Esophagus muscularis mucosa (tissue), 4 donors: Measurements from ENCODE around the gene ADORA1. TPM values are rescaled to one million over a fixed set of nuclear protein-coding genes. Genes with fewer than 3 reads are reported as not detected.

ENCODE experiments used
- DNase-seq: peaks from one replicate; pipeline ENCODE4 v3.0.0-alpha.2; 2017; ENCODE audit errors: extremely low spot score
- H3K27ac ChIP-seq, 4 donors: fragments of 200-600 bp; sonication (generic); replicated peaks in 1 of 4; 1 replicate in 3 of 4; 2 replicates in 1 of 4; pipeline ENCODE4 v1.5.1; 2016 to 2019; ENCODE audit warnings: mild to moderate bottlenecking in 1 of 4
- H3K27me3 ChIP-seq, 4 donors: fragments of 200-600 bp; sonication (generic); one replicate each; pipeline versions ENCODE4 v1.5.1 to v1.6.0; 2016 to 2019
- H3K36me3 ChIP-seq, 4 donors: fragments of 200-600 bp; sonication (generic); one replicate each; pipeline ENCODE4 v1.5.1; 2016 to 2019
- H3K4me1 ChIP-seq, 4 donors: fragments of 200-600 bp; sonication (generic); one replicate each; pipeline ENCODE4 v1.5.1; 2016 to 2019
- H3K4me3 ChIP-seq, 4 donors: fragments of 200-600 bp; sonication (generic); 1 replicate in 2 of 4; 2 replicates in 2 of 4; pipeline ENCODE4 v1.5.1; 2016 to 2019; ENCODE audit warnings: mild to moderate bottlenecking in 4 of 4, moderate library complexity in 1 of 4
- H3K9me3 ChIP-seq, 4 donors: fragments of 200-600 bp; sonication (generic); 1 replicate in 3 of 4; 2 replicates in 1 of 4; pipeline ENCODE4 v1.5.1; 2016 to 2019
- EP300 ChIP-seq: sonication (generic); formaldehyde crosslinking; IDR thresholded peaks from one replicate; pipeline ENCODE4 v1.6.1; 2017; ENCODE audit warnings: antibody characterized with exemption
- POLR2A ChIP-seq: fragments of 450-650 bp; IDR thresholded peaks from one replicate; pipeline ENCODE4 v1.6.1; 2017; ENCODE audit warnings: antibody characterized with exemption, moderate library complexity, mild to moderate bottlenecking, low read depth
- POLR2AphosphoS5 ChIP-seq, 2 donors: sonication (generic); formaldehyde crosslinking; IDR thresholded peaks; one replicate each; pipeline ENCODE4 v1.6.1; 2017; ENCODE audit warnings: antibody characterized with exemption in 2 of 2
- WGBS: methylation state at CpG from one replicate; pipeline ENCODE4 v1.1.5; 2018; 5-methylcytosine and 5-hydroxymethylcytosine counted together
- intact Hi-C: fragments of 100-400 bp; cut with DNase I; formaldehyde crosslinking; loops from one replicate; pipeline ENCODE4 v1.15.1; 2023
- total RNA-seq, 4 donors: library from RNA; depleted of rRNA; stranded (reverse); fragments of >200 nt; gene quantifications; one replicate each; pipeline versions ENCODE4 v1.1.0 to v1.2.1, GENCODE V29; 2016
- TF ChIP-seq, protein P1 (sequence below), 3 experiments: fragments of 200-600 bp in 2 of 3; fragments of 450-650 bp in 1 of 3; sonication (generic) in 2 of 3; IDR thresholded peaks; one replicate each; pipeline ENCODE4 v1.5.1; 2017 to 2019; ENCODE audit warnings: antibody characterized with exemption in 3 of 3, mild to moderate bottlenecking in 2 of 3, moderate library complexity in 1 of 3

ADORA1 gene
- total RNA-seq, 4 donors from 2014 or later: 0.34 to 1.7 (median 0.80) TPM

- H3K27ac ChIP-seq: no peak overlapping the region
- intact Hi-C loops: loop anchor here (1.0 to 5.0 kb wide), 2 partner anchors 54 to 132 kb away; no protein-coding TSS in a partner anchor
- no peaks in the 10 kb centered on the region for H3K9me3 ChIP-seq
- H3K4me1 ChIP-seq: peaks cover 0 to 7% (median 0%) of the 10 kb centered on the region in 4 donors
- 89% methylated on average over 17 of the region's 22 CpGs for WGBS
- H3K27me3 ChIP-seq: peaks cover 0 to 12% (median 0%) of the 10 kb centered on the region in 4 donors
- no peaks in the 10 kb centered on the region for H3K36me3 ChIP-seq
- TF ChIP-seq, protein P1, sequence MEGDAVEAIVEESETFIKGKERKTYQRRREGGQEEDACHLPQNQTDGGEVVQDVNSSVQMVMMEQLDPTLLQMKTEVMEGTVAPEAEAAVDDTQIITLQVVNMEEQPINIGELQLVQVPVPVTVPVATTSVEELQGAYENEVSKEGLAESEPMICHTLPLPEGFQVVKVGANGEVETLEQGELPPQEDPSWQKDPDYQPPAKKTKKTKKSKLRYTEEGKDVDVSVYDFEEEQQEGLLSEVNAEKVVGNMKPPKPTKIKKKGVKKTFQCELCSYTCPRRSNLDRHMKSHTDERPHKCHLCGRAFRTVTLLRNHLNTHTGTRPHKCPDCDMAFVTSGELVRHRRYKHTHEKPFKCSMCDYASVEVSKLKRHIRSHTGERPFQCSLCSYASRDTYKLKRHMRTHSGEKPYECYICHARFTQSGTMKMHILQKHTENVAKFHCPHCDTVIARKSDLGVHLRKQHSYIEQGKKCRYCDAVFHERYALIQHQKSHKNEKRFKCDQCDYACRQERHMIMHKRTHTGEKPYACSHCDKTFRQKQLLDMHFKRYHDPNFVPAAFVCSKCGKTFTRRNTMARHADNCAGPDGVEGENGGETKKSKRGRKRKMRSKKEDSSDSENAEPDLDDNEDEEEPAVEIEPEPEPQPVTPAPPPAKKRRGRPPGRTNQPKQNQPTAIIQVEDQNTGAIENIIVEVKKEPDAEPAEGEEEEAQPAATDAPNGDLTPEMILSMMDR (IDR thresholded peaks at IDR 0.05): no peak
- TF ChIP-seq POLR2AphosphoS5 (IDR thresholded peaks at IDR 0.05): no peak
- no peak for TF ChIP-seq EP300
- DNase-seq: no peak
- H3K4me3 ChIP-seq: no peak overlapping the region
Measured at GRCh38 chr1:203171341-203172183, 44.0 kb downstream of the ADORA1 start.

DNA sequence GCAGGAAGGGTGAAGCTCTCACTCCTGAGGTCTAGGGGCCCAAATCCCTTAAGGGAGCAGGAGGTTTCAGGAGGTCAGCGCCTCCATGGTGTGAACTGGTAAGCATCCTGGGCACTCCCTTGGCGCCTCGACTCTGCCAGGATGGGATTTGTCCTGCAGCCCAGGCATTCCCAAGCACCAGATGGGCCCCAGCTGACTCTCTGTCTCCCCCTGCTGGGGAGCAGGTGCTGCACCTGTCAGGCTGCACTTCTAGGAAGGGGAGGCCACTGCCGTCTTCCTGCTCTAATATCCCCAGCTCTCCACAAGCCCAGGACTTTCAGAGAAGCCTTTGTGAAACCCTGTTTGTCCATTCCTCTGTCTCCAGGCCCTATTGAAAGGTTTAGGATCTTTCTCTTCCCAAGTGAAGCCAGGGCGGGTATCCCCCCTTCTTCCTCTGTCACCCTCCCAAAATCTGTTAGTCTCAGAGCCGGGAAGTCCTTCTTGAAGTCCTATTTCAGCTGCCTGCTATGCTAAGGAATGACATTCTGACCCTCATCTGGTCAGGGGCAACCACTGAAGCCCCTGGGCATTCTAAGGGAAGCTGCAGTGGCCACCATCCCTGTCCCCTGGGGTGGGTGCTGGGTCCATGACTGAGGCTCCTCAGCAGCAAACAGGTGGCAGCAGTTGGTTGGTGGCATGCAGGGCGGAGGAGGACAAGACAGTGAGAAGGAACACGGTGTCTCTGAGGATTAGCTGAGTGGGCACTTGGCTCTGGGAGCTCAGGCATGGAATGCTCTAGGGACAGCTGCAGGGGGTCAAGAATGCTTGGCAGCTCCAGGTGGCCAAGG, 44.9 kb downstream of the ADORA1 start:
- DNase-seq: no peak
- Histone ChIP-seq H3K27ac (no peak overlapping the region), H3K4me3 (no peak overlapping the region), H3K4me1 (peaks cover 0 to 7% (median 0%) of the 10 kb centered on the region in 4 donors), H3K36me3 (no peaks in the 10 kb centered on the region), H3K9me3 (no peaks in the 10 kb centered on the region), H3K27me3 (peaks cover 0 to 12% (median 0%) of the 10 kb centered on the region in 4 donors)
- TF ChIP-seq, protein P1 (IDR thresholded peaks at IDR 0.05): peak; percentile 77 to 84 (median 78)
- TF ChIP-seq POLR2A (no peak), POLR2AphosphoS5 (IDR thresholded peaks at IDR 0.05) (no peak), EP300 (no peak)
- intact Hi-C loops: loop anchor here (1.0 to 5.0 kb wide), 2 partner anchors 55 to 133 kb away; no protein-coding TSS in a partner anchor
- 56% methylated on average over 8 of the region's 8 CpGs for WGBS

GRCh38 chr1:203173011-203173555, 45.6 kb downstream of the ADORA1 start:
- no peaks in the 10 kb centered on the region for H3K9me3 ChIP-seq
- no peaks in the 10 kb centered on the region for H3K36me3 ChIP-seq
- 83% methylated on average over 1 of the region's 2 CpGs for WGBS
- no peak overlapping the region for H3K4me3 ChIP-seq
- TF ChIP-seq POLR2A (no peak), EP300 (no peak), POLR2AphosphoS5 (IDR thresholded peaks at IDR 0.05) (no peak)
- TF ChIP-seq, protein P1 (IDR thresholded peaks at IDR 0.05): no peak
- peaks cover 0 to 7% (median 0%) of the 10 kb centered on the region in 4 donors for H3K4me1 ChIP-seq
- H3K27ac ChIP-seq: no peak overlapping the region
- intact Hi-C loops: loop anchor here (5.0 kb wide), 1 partner anchor 56 kb away; no protein-coding TSS in a partner anchor
- H3K27me3 ChIP-seq: peaks cover 0 to 12% (median 0%) of the 10 kb centered on the region in 4 donors
- no peak for DNase-seq

DNA sequence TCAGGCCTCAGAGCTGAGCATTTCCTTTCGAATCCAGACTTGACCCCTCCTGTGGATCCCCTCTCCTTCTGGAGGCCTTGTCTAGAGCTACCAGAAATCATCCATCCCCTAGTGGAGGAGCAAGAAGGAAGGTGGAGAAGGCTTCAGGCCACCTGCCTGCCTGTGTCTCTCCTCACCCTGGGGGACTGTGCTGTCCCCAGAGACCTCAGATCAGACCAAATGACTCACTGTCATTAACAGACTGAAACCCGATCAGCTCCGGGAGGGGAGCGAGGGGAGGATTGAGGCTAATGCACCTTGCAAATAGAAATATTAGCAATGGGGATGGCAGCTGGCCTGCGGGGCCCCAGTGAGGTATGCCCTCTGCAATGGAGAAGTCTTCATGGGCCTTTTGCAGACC, 46.0 kb downstream of the ADORA1 start:
- H3K9me3 ChIP-seq: no peaks in the 10 kb centered on the region
- TF ChIP-seq, protein P1 (IDR thresholded peaks at IDR 0.05): no peak
- TF ChIP-seq POLR2AphosphoS5 (IDR thresholded peaks at IDR 0.05): no peak
- TF ChIP-seq EP300: no peak
- no peak for TF ChIP-seq POLR2A
- H3K27ac ChIP-seq: no peak overlapping the region
- H3K27me3 ChIP-seq: peaks cover 0 to 12% (median 0%) of the 10 kb centered on the region in 4 donors
- H3K36me3 ChIP-seq: no peaks in the 10 kb centered on the region
- peaks cover 0 to 7% (median 0%) of the 10 kb centered on the region in 4 donors for H3K4me1 ChIP-seq
- no peak overlapping the region for H3K4me3 ChIP-seq
- 100% methylated on average over 2 of the region's 5 CpGs for WGBS
- intact Hi-C loops: loop anchor here (5.0 kb wide), 1 partner anchor 56 kb away; no protein-coding TSS in a partner anchor
- no peak for DNase-seq
